T-helper 1 cell treated with Interleukin-12 subunit alpha and Interleukin-12 subunit beta and Interleukin-4 antibody, amounts not matched to agents 30 μg/mL and 1 μg/mL, for 36 hours (primary cell): ENCODE measurements around the gene ZNF276.

Experiments
- H3K27ac Mint-ChIP-seq: one replicate; pipeline ENCODE4 v1.8.0; 2021; ENCODE audit warnings: mild to moderate bottlenecking, mixed read lengths
- H3K27me3 Mint-ChIP-seq: one replicate; pipeline ENCODE4 v1.8.0; 2021; ENCODE audit warnings: low read depth, mixed read lengths
- H3K36me3 Mint-ChIP-seq: one replicate; pipeline ENCODE4 v1.8.0; 2021; ENCODE audit warnings: low read depth, mixed read lengths
- H3K4me1 Mint-ChIP-seq: one replicate; pipeline ENCODE4 v1.8.0; 2021; ENCODE audit warnings: low read depth, mixed read lengths
- H3K4me3 Mint-ChIP-seq: one replicate; pipeline ENCODE4 v1.8.0; 2021; ENCODE audit warnings: mild to moderate bottlenecking, moderate library complexity, mixed read lengths
- H3K9me3 Mint-ChIP-seq: one replicate; pipeline ENCODE4 v1.8.0; 2021; ENCODE audit warnings: mixed read lengths

ZNF276 gene

GRCh38 chr16:89787365-89787805 is 66.0 kb downstream of the ZNF276 start:
- H3K4me3 Mint-ChIP-seq, result no peak overlapping the region
- no peaks in the 10 kb centered on the region for H3K9me3 Mint-ChIP-seq
- H3K36me3 Mint-ChIP-seq, result peaks cover 43% of the 10 kb centered on the region
- H3K27ac Mint-ChIP-seq, result no peak overlapping the region
- H3K27me3 Mint-ChIP-seq, result no peaks in the 10 kb centered on the region
- H3K4me1 Mint-ChIP-seq, result peaks cover 24% of the 10 kb centered on the region
